GM15510 (cell line): ENCODE data around the gene PPP2R3A.

Experiments
- POLR2A ChIP-seq: IDR thresholded peaks from 3 replicates; pipeline ENCODE4 v1.6.1; 2011; ENCODE audit warnings: borderline replicate concordance; ENCODE audit not compliant: insufficient read length; ENCODE audit errors: extremely low read depth

PPP2R3A gene

DNA sequence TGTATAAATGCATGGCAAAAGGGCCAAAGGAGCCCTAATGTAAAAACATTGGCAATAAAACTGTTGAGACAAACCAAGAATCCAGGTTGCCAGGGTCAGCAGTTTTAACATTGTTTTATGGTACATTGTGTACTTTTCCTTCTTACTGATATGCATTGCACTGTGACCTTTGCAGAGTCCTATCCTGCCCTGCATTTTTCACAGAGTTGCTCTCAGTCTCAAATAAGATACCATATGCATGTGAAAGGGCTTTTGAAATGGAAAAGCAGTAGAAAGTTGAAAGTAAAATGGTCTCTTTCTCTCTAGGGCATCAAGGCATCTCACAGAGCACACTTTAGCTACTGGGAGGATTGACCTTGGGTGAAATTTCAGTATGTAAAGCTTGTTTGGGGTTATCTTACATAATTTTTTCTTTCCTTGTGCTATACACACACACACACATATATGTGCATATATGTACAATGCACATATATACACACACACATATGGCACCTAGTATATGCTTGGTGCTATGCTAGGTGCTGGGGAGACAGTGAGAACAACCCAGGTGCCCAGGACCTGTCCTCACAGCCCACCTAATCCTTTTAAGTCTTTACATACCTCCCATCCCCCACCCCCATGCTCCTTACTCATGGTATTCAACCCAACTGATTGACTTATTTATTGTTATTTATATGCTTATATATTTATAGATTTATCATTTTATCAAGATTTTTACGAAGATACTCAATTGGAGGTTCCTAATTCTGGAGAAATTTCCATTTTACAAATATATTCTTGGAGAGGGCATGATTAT lies 1.2 kb upstream of the PPP2R3A start:
- TF ChIP-seq POLR2A = no peak

DNA sequence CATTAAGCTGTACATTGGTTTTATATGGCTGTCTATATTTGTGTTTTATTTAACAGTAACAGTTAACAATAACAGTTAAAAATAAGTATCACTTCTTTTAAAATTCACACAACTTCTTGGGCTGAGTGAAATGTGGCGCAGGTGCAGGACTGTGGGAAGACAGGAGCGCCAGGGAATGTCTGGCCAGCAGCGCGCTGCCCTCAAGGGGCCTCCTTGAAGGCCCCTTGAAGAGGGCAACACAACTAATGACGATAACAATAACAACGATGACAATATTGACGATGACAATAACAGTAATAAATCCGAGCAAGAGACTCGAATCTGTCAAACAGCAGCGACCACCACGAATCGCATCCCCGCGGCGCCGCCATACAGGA lies 411 bp upstream of the PPP2R3A start:
- TF ChIP-seq POLR2A = no peak

DNA sequence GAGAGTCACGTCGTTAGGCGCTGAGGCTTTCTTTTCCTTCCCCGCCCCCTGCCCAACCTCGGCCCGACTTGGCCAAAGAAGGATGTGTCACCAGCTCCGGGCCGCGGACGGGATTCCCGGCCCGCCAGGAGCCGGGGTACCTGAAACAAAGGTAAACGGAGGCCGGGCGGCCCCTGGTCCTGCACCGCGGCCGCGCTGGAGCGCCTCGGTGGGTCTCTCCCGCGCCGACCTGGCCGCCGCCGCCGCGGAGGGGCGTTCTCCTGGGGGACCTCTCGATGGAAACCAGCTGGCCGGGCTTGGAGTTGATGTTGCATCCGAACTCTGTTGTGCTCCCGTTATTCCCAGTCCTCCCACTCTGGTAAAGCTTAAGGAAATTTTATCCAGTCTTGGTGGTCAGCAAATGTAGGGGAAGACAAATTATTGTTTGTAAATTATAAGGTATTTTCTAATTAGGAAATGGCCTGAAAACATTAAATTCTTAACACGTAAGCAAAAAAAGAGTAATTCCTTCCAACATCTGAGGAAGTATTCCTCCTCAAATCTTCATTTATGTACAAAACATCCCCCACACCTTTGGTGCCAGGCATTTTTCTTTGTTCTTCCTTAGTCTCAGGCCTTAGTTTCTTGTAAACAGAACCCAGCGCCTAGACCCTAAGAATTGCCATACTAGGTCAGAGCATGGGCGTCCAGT lies 888 bp downstream of the PPP2R3A start:
- TF ChIP-seq POLR2A = no peak

DNA sequence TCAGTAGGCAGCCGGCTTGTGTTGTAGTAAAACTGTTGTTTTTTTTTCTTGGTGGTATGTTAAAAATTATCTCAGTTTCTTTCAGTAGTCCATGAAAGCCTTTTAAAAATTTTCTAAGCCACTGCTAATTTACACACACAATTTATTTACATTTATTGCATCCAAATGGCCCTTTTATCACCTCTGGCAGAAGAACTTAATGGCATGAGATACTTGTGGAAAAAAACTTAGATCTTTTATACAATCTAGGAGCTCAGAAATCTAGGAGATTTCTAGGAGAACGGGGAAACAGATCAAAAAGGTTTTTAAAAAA lies 1.4 kb downstream of the PPP2R3A start:
- no peak for TF ChIP-seq POLR2A

DNA sequence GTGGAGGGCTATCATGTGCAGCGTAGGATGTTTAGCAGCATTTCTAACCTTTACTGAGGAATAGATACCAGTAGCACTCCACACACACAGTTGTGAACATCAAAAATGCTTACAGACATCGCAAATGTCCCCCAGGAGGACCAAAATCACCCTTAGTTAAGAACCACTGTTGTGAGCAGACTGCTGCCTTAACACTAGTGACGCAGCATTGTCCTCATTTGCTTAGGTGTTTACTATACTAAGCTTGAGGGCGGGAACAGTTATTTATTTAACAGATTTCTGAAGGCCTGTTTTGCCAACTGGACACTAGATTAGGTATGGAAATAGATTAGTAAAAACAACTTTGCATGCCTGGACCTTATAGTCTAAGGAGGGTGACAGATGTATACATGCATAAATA lies 2.3 kb downstream of the PPP2R3A start:
- no peak for TF ChIP-seq POLR2A

DNA sequence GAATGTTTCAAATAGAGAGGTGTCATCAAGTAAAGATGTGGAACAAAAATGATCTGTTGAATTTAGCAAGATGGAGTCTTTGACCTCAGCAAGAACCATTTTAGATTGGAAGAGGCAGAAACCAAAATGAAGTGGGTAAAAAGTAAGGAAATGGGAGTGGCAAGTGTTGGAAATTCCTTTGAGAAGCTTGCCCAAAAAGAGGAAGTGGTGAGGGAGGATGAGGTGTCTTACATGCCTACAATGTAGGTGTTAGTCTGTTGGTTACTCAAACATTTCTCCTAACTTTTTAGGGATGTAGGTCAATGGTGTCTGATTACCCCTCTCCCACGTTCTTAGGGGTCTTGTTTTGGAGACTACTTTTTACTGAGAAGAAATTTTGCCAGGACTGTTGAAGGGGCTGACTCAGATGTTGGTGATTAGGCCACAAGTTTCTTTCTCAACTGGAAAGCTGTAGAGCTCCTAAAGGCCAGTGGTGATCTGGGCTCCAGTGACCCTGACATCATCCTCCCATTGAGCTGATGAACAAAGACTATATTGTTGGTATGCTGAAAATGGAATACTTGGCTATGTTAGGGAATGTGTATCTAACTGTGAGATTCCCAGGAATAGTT lies 5.1 kb downstream of the PPP2R3A start:
- no peak for TF ChIP-seq POLR2A

DNA sequence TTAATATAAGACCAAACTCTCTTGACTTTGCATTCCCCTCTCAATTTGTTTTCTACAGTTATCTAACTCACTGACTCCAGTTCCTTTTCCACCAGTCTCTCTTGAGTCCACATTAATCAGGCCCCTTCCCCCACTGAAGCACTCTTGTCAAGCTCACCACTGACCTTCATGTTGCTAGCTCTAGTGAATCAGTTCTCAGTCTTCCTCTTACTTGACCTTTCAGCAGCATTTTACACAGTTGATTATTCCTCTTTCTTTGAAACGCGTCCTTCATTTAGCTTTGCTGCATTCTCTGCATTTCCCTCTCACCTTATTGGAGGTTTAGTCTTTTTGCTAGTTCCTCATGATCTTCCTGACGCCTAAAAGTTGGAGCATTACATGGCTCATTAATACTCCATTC lies 8.3 kb downstream of the PPP2R3A start:
- no peak for TF ChIP-seq POLR2A

DNA sequence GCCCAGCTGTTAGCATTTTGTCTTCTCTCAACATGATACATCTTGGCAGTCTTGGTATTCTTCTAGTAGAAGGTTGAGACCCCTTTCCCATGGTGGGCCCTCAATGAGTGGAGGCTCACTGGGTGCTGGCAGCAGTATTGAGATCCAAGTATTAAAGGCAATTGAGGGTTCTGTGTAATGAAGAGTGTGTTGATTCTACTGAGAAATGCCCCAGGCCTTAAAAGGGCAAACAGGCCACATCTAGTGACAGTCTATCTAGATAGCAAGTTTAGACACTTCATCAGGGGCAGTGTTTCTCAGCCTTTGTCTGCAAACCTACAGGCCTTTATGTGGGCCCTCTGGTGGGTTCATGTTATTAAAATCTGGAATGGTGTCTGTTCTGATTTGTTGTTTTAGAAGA lies 9.5 kb downstream of the PPP2R3A start:
- TF ChIP-seq POLR2A = no peak

DNA sequence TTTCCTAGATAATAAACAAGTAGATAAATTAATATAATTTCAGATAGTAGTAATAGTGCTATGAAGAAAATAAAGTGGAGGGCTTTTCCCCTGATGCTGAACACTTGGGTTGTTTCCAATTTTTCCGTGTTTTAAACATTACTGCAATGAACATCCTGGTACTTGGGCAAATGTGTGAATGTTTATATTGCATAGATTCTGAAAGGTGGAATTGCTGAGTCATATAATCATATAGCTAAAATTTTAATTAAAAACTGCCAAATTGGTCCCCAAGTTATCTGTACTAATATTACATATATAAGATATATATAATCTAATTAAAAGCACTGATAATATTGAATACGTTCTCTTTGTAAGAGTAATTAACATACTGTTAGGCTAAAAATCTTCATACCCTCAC lies 10.0 kb downstream of the PPP2R3A start:
- no peak for TF ChIP-seq POLR2A

DNA sequence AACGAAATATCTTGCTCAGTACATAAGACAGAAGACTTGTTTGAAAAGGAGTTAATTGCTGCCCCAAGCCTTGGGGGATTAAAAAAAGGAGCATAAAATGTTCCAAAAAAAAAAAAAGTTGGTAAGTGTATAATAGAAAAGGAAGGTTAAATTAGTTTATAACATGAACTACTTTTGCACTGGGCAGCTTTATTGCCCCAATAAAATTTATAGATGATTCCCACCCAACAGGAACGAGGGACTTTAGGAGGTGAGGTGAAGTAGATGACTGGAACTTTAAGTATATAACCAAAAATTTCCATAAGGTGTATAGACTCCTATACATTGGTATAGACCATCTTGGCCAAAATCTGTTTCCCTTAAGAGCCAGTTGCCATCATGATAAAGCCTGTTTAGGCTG lies 14.8 kb downstream of the PPP2R3A start:
- no peak for TF ChIP-seq POLR2A

DNA sequence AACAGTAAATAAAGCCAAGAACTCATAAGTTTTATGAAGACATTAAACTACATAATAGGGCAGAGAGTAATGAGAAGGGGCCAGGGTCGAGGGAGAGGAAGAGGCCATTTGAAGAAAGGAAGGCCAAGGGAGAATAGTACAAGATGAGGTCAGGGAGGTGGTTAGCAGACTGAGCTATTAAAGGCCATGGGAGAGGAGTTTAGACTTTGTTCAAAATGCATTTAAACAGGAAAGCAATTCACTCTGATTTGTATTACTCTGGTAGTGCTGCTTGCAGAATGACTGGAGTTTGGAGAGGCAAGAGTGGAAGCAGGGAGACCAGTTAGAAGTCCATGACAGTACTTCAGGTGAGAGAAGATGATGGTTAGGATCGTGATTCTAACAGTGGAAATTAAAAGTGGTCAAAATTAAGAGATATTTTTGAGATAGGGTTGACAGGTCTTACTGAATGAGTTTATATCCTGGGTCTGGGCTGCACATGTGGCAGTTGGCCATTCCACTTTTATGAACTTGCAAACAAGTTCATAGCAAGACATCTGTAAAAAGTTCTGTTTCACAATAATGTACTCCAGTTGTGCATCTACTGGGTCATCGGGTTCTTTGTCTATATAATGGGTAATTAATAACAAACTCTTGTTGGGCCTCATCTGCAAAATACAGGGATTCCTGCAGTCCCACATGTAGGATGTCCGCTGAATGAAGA lies 16.3 kb downstream of the PPP2R3A start:
- TF ChIP-seq POLR2A = no peak

DNA sequence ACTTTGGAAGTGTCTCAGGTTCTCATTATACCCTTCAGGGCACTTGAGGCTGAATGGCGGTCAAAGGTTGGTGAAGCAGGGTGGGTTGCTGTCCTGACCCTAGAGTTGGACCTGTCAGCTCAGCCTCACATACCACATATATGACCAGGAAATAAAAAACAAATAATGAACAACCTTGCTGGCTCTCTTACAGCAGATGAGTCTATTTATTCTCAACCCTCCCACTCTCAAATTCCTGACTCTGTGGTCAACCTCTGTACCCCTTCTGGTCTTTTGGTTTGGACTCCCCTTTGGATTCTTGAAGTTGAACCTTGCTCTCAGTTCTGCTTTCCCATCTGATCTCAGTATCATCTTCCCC lies 16.9 kb downstream of the PPP2R3A start:
- no peak for TF ChIP-seq POLR2A

DNA sequence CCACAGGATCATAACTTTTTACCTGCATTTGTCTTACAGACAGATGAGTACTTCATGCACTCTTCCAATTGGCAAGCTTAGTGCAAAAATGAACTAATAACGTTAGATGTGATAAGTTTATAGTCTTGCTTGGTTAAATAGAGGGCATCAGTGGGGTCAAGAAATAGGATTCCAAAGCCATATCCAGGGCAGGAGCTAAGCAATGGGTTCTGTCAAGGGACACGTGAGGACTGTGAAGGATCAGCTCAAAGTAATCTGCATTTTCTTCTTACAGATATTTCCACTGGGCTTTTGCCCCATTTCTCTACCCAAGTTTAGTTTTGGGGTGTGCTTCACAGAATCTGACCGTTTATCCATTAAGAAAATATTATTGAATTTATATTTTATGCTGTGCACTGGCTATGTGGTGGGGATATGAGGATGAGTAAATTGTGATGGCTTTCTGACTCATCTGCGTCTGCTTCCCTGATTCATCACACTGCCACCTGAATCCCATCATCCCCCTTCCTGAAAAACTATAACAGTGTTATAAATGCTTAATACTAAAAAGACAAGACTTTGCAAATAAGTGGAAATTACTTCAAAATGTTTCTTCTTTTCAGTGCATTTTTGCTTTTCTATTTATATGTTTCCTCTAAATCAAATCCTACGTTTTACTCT lies 17.5 kb downstream of the PPP2R3A start:
- no peak for TF ChIP-seq POLR2A

DNA sequence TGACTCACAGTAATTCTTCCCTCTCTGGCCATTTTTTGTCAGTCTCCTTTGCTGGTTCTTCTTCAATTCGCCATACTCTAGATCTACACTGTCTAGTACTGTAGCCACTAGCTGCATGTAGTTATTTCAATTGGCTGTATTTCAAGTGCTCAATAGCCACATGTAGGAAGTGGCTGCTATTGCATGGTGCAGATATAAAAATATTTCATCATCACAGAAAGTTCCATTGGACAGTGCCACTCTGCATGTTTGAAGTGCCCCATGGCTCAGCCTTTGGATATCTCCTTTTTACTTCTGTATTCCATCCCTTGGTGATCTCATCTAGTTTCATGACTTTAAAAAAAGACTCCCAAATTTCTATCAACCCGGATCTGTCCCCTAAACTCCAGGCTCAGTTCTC lies 22.1 kb downstream of the PPP2R3A start:
- TF ChIP-seq POLR2A = no peak

DNA sequence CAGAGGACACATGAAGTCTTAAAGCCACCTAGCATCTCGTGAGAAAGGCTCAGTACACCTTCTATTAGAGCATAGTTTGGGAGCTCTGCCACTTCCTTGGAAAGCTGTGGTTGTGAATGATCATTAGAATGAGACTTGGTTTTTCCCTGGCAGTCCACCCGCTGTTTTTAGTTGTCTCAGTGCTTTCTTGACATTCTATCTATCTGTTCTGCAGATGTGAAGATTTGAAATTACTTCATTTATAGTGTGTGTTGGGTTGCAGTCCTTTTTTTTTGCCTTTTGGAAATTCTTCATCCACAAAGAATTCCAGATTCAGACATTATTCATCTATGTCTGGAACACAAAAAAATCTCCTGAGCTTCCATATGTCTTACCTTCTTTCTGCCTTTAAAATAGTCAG lies 23.7 kb downstream of the PPP2R3A start:
- TF ChIP-seq POLR2A = no peak

DNA sequence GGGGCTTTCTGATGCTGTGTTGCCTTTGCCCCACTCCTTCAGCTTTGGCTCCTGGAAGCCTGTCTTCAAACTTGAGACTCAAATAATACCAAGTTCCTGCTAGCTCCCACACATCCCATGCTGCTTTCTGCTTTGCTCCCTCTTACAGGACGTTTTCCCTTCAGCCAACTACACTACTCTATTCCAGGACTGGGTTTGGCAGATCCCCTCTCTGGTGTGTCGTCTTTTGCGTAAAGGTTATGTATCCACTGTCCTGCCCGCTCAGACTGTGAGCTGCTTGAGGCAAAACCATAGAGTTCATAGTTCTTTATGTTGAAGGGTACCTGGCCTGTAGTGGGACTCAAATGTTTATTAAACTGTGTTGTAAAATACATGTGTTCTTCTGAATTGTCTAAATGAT lies 25.4 kb downstream of the PPP2R3A start:
- TF ChIP-seq POLR2A = no peak

DNA sequence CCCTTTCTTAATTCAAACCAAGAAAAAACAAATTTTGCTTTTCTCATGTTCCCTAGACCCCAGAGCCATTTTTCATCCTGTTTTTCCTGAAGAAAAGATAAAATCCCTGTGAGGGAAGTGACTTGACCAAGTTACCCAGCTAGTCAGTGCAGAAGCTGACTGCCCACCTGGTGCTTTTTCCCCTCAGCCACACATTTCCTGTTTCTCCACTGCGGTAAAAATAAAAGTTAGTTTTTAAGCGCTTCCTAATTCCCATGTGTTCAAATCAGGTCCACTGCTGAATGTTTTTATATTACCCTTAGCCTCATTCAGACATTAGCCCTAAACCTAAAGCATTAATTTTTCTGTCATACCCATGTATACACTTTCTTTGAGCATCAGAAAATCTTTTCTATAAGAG lies 26.1 kb downstream of the PPP2R3A start:
- TF ChIP-seq POLR2A = no peak
